GM19438 (cell line): ENCODE results near the gene TMCC1.
"Not testable (repeated sequence)": the region's sequence is repeated elsewhere in the genome, so short reads cannot be mapped to it uniquely, and the experiment has no call there.

Experiments used
- ATAC-seq: cut with Tn5 transposase; IDR thresholded peaks from one replicate; pipeline ENCODE4 v1.9.1; 2021; ENCODE audit warnings: low read depth; ENCODE audit not compliant: unreplicated experiment

The TMCC1 gene

GRCh38 chr3:129837065-129837642 is 56.4 kb downstream of the TMCC1 start:
- no peak for ATAC-seq

GRCh38 chr3:129836381-129837064 is 57.0 kb downstream of the TMCC1 start:
- no peak for ATAC-seq

- no peak for ATAC-seq
Measured at GRCh38 chr3:129835198-129835597, 58.3 kb downstream of the TMCC1 start.

GRCh38 chr3:129834580-129834979 is 58.9 kb downstream of the TMCC1 start:
- ATAC-seq, result no peak

GRCh38 chr3:129831942-129832341 is 61.6 kb downstream of the TMCC1 start:
- not testable (repeated sequence) for ATAC-seq

- no peak for ATAC-seq
Measured at GRCh38 chr3:129831503-129831902, 62.0 kb downstream of the TMCC1 start.

- no peak for ATAC-seq
Measured at GRCh38 chr3:129829640-129830039, 63.9 kb downstream of the TMCC1 start.

GRCh38 chr3:129827765-129828164 is 65.7 kb downstream of the TMCC1 start:
- ATAC-seq, result peak; percentile 91

- no peak for ATAC-seq
Measured at GRCh38 chr3:129824926-129825541, 68.5 kb downstream of the TMCC1 start.

GRCh38 chr3:129822679-129823078 is 70.8 kb downstream of the TMCC1 start:
- no peak for ATAC-seq

- no peak for ATAC-seq
Measured at GRCh38 chr3:129822241-129822640, 71.3 kb downstream of the TMCC1 start.

- ATAC-seq, result no peak
Measured at GRCh38 chr3:129820587-129820986, 72.9 kb downstream of the TMCC1 start.

GRCh38 chr3:129812589-129812988 is 80.9 kb downstream of the TMCC1 start:
- ATAC-seq, result no peak

GRCh38 chr3:129809297-129809696 is 84.2 kb downstream of the TMCC1 start:
- ATAC-seq, result no peak

- ATAC-seq, result no peak
Measured at GRCh38 chr3:129796146-129796545, 97.4 kb downstream of the TMCC1 start.

GRCh38 chr3:129795186-129796010 is 98.1 kb downstream of the TMCC1 start:
- no peak for ATAC-seq

GRCh38 chr3:129794311-129795185 is 99.0 kb downstream of the TMCC1 start:
- ATAC-seq, result no peak

GRCh38 chr3:129793942-129794310 is 99.6 kb downstream of the TMCC1 start:
- ATAC-seq, result no peak

GRCh38 chr3:129793319-129793718 is 100.2 kb downstream of the TMCC1 start:
- no peak for ATAC-seq

- no peak for ATAC-seq
Measured at GRCh38 chr3:129783470-129783869, 110.0 kb downstream of the TMCC1 start.
